ENCODE data around the gene TMPRSS3. TPM values are rescaled to one million over a fixed set of nuclear protein-coding genes. Genes with fewer than 3 reads are reported as not detected.
A peak's percentile ranks its signal among the peaks of the same experiment; 100 is the strongest.

The TMPRSS3 gene
- total and polyA plus RNA-seq, 2 of the 13 experiments (the other 11 are each of a cell fraction or from before 2014, with no cell fraction given), result 2.8 to 16.9 TPM

DNA sequence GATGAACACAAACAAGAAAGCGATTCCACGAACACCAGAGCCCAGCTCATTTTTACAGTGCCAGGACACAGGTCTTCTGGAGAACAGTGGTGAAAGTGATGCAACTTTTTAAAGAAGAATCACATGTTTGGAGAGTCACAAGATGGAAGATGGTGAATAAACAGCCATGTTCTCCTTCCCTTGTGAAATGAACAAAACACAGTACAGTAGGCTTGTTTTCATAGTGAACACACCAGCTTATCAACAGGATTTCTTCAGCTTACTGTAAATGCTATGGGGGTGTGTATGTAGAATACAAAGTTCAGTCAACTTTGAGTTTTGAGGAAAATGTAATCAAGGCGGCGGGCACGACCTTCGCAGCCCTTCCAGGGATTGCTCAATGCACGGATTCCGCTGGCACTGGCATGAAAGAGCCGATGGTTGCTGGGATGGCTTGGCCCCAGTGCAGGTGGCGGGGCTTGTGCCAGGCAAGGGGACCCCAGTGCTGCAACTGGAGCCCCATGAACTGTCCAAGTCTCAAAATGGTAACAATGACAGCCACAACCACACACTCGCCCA is 9.7 kb downstream of the TMPRSS3 start (continued):
- TF ChIP-seq ONECUT2 (CRISPR knock-in tag; IDR thresholded peaks at IDR 0.05) (no peak), CHD4 (IDR thresholded peaks at IDR 0.05; ENCODE audit: borderline replicate concordance, low read length) (no peak), SMC3 (IDR thresholded peaks at IDR 0.05; ENCODE audit: low read length) (no peak), CENPT (CRISPR knock-in tag; IDR thresholded peaks at IDR 0.05; ENCODE audit: low read depth) (no peak), ZNF432 (CRISPR knock-in tag; IDR thresholded peaks at IDR 0.05; ENCODE audit: borderline replicate concordance) (no peak), ZNF326 (CRISPR knock-in tag; IDR thresholded peaks at IDR 0.05; ENCODE audit: borderline replicate concordance) (no peak), ZNF331 (CRISPR knock-in tag; IDR thresholded peaks at IDR 0.05) (peak; percentile 93), ZNF713 (CRISPR knock-in tag; IDR thresholded peaks at IDR 0.05) (no peak), HNRNPUL1 (IDR thresholded peaks at IDR 0.05; ENCODE audit: low read depth, low read length) (no peak), SAP130 (CRISPR knock-in tag; IDR thresholded peaks at IDR 0.05; ENCODE audit: low read depth) (peak; percentile 86), ZNF672 (CRISPR knock-in tag; IDR thresholded peaks at IDR 0.05) (no peak), ZNF17 (CRISPR knock-in tag; IDR thresholded peaks at IDR 0.05) (no peak), ZNF260 (CRISPR knock-in tag; IDR thresholded peaks at IDR 0.05; ENCODE audit: borderline replicate concordance, low read depth) (no peak), RBM22 (optimal IDR thresholded peaks at IDR 0.05; ENCODE audit: low read length) (no peak), ZNF501 (CRISPR knock-in tag; IDR thresholded peaks at IDR 0.05) (peak; percentile 62; the same call in 1 of the 2 replicates), JUN (CRISPR knock-in tag; IDR thresholded peaks at IDR 0.05) (0 out of 2 replicates have a peak, but pooled peaks have one; percentile 50), ARNT (IDR thresholded peaks at IDR 0.05) (no peak), ZFP62 (CRISPR knock-in tag; IDR thresholded peaks at IDR 0.05) (no peak), JUNB (CRISPR knock-in tag; IDR thresholded peaks at IDR 0.05; ENCODE audit: borderline replicate concordance) (no peak), ZNF530 (CRISPR knock-in tag; IDR thresholded peaks at IDR 0.05; ENCODE audit: low read depth) (no peak), FOXO1 (CRISPR knock-in tag; IDR thresholded peaks at IDR 0.05) (peak; percentile 97), REL (CRISPR knock-in tag; conservative IDR thresholded peaks at IDR 0.05) (no peak), CAMTA2 (CRISPR knock-in tag; IDR thresholded peaks at IDR 0.05; ENCODE audit: borderline replicate concordance) (no peak), ZSCAN31 (CRISPR knock-in tag; IDR thresholded peaks at IDR 0.05; ENCODE audit: low read depth) (no peak), ZNF850 (CRISPR knock-in tag; conservative IDR thresholded peaks at IDR 0.05) (no peak), KAT2B (IDR thresholded peaks at IDR 0.05; ENCODE audit: borderline replicate concordance, low read depth, low read length) (no peak), POLR2AphosphoS5 (IDR thresholded peaks at IDR 0.05; ENCODE audit: low read depth, low read length) (no peak)
- TF ChIP-seq, protein P1, sequence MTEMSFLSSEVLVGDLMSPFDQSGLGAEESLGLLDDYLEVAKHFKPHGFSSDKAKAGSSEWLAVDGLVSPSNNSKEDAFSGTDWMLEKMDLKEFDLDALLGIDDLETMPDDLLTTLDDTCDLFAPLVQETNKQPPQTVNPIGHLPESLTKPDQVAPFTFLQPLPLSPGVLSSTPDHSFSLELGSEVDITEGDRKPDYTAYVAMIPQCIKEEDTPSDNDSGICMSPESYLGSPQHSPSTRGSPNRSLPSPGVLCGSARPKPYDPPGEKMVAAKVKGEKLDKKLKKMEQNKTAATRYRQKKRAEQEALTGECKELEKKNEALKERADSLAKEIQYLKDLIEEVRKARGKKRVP (CRISPR knock-in tag; IDR thresholded peaks at IDR 0.05), result peak in 1 of 2 experiments; percentile 93; a peak in 2 of 4 replicates
- TF ChIP-seq, protein P2, sequence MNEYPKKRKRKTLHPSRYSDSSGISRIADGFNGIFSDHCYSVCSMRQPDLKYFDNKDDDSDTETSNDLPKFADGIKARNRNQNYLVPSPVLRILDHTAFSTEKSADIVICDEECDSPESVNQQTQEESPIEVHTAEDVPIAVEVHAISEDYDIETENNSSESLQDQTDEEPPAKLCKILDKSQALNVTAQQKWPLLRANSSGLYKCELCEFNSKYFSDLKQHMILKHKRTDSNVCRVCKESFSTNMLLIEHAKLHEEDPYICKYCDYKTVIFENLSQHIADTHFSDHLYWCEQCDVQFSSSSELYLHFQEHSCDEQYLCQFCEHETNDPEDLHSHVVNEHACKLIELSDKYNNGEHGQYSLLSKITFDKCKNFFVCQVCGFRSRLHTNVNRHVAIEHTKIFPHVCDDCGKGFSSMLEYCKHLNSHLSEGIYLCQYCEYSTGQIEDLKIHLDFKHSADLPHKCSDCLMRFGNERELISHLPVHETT (CRISPR knock-in tag; conservative IDR thresholded peaks at IDR 0.05), result no peak; the same call in 1 of the 2 replicates
- TF ChIP-seq, protein P3, sequence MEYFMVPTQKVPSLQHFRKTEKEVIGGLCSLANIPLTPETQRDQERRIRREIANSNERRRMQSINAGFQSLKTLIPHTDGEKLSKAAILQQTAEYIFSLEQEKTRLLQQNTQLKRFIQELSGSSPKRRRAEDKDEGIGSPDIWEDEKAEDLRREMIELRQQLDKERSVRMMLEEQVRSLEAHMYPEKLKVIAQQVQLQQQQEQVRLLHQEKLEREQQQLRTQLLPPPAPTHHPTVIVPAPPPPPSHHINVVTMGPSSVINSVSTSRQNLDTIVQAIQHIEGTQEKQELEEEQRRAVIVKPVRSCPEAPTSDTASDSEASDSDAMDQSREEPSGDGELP (IDR thresholded peaks at IDR 0.05; ENCODE audit: borderline replicate concordance, low read depth), result peak; percentile 82

Measured in HepG2 (cell line).